Measurements from ENCODE around the gene TNPO3.

TNPO3 gene

DNA sequence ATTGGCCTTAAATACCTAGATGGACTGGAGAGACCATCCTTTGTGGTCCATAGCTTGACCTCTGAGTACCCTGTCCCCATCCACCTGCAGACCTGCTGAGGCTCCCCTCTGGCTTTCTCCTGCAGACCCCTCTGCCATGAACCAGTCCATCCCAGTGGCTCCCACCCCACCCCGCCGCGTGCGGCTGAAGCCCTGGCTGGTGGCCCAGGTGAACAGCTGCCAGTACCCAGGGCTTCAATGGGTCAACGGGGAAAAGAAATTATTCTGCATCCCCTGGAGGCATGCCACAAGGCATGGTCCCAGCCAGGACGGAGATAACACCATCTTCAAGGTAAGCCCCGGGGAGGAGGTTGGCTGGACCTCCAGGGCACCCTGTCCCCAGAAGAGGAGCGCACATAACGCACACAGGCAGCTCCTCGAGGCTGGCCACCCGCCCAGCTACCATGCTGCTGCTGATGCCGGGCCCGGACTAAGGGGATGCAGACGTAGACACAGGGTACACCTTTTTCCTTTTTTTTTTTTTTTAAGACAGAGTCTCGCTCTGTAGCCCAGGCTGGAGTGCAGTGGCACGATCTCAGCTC, 112.9 kb downstream of the TNPO3 start:
- Histone ChIP-seq H3K9me2 (replicated peaks; ENCODE audit: insufficient read depth, low read length) (no peaks in the 10 kb centered on the region), H2AFZ (ENCODE audit: low read depth, low read length, severe bottlenecking) (no peak overlapping the region), H3K27ac (ENCODE audit: low read depth, low read length) (no peak overlapping the region), H3K79me2 (ENCODE audit: insufficient read depth, low read length) (no peaks in the 10 kb centered on the region), H3F3A (ENCODE audit: insufficient read depth) (peaks cover 7% of the 10 kb centered on the region; the same call in 1 of the 2 replicates), H4K20me1 (ENCODE audit: low read depth, low read length) (no peaks in the 10 kb centered on the region), H3K36me3 (ENCODE audit: low read length) (no peaks in the 10 kb centered on the region), H3K4me3 (ENCODE audit: insufficient read depth, low read length, poor library complexity, severe bottlenecking) (no peak overlapping the region), H3K9me3 (ENCODE audit: insufficient read depth, low read length) (no peaks in the 10 kb centered on the region), H3K4me2 (ENCODE audit: low read depth, low read length, poor library complexity, severe bottlenecking) (no peak overlapping the region), H3K9ac (ENCODE audit: low read length) (no peak overlapping the region), H3K27me3 (ENCODE audit: low read length) (no peaks in the 10 kb centered on the region)
- no peak for TF ChIP-seq EZH2phosphoT487 (conservative IDR thresholded peaks at IDR 0.05; ENCODE audit: low read length)
- TF ChIP-seq, protein P1, sequence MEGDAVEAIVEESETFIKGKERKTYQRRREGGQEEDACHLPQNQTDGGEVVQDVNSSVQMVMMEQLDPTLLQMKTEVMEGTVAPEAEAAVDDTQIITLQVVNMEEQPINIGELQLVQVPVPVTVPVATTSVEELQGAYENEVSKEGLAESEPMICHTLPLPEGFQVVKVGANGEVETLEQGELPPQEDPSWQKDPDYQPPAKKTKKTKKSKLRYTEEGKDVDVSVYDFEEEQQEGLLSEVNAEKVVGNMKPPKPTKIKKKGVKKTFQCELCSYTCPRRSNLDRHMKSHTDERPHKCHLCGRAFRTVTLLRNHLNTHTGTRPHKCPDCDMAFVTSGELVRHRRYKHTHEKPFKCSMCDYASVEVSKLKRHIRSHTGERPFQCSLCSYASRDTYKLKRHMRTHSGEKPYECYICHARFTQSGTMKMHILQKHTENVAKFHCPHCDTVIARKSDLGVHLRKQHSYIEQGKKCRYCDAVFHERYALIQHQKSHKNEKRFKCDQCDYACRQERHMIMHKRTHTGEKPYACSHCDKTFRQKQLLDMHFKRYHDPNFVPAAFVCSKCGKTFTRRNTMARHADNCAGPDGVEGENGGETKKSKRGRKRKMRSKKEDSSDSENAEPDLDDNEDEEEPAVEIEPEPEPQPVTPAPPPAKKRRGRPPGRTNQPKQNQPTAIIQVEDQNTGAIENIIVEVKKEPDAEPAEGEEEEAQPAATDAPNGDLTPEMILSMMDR (IDR thresholded peaks at IDR 0.05; ENCODE audit: insufficient read depth, low read length, poor library complexity, severe bottlenecking) = no peak

DNA sequence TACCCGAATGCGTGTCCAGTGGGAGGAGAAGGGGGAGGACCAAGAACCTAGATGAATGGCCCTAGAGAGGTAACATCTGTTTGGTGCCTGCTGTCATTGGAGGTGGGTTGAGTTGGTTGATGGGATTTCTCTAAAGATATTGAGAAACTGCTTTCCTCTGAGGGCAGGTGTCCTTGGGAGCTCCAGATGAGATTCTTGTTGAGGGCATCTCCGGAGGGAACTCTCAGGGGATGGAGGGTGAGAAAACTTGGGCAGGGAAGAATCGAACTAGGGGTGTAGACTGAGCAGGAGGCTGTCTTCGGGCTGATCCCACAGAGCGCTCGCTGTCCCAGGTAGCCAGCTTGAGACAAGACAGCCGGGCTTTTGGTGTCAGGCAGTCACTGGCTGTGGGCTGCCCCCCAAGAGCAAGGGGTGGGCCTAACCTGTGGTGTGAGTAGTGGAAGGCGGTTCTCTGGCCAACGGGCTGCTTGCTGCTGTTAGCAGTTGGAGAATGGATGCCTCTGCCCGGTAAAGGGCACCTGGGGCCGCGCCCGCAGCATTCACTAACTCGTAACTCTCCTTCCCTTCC, 113.5 kb downstream of the TNPO3 start:
- H3K27ac ChIP-seq (ENCODE audit: low read depth, low read length) = peak overlapping the region; percentile 66
- no peaks in the 10 kb centered on the region for H4K20me1 ChIP-seq (ENCODE audit: low read depth, low read length)
- peak overlapping the region; percentile 50 for H3K4me2 ChIP-seq (ENCODE audit: low read depth, low read length, poor library complexity, severe bottlenecking)
- no peaks in the 10 kb centered on the region for H3K79me2 ChIP-seq (ENCODE audit: insufficient read depth, low read length)
- no peaks in the 10 kb centered on the region for H3K9me3 ChIP-seq (ENCODE audit: insufficient read depth, low read length)
- H2AFZ ChIP-seq (ENCODE audit: low read depth, low read length, severe bottlenecking) = peak overlapping the region; percentile 56
- H3F3A ChIP-seq (ENCODE audit: insufficient read depth) = peaks cover 7% of the 10 kb centered on the region; the same call in 1 of the 2 replicates
- peak overlapping the region; percentile 51; the same call in 1 of the 2 replicates for H3K9ac ChIP-seq (ENCODE audit: low read length)
- H3K36me3 ChIP-seq (ENCODE audit: low read length) = no peaks in the 10 kb centered on the region
- peak overlapping the region; percentile 2 for H3K4me3 ChIP-seq (ENCODE audit: insufficient read depth, low read length, poor library complexity, severe bottlenecking)
- TF ChIP-seq, protein P1 (IDR thresholded peaks at IDR 0.05; ENCODE audit: insufficient read depth, low read length, poor library complexity, severe bottlenecking) = no peak
- no peak for TF ChIP-seq EZH2phosphoT487 (conservative IDR thresholded peaks at IDR 0.05; ENCODE audit: low read length)
- no peaks in the 10 kb centered on the region for H3K27me3 ChIP-seq (ENCODE audit: low read length)
- H3K9me2 ChIP-seq (replicated peaks; ENCODE audit: insufficient read depth, low read length) = no peaks in the 10 kb centered on the region

DNA sequence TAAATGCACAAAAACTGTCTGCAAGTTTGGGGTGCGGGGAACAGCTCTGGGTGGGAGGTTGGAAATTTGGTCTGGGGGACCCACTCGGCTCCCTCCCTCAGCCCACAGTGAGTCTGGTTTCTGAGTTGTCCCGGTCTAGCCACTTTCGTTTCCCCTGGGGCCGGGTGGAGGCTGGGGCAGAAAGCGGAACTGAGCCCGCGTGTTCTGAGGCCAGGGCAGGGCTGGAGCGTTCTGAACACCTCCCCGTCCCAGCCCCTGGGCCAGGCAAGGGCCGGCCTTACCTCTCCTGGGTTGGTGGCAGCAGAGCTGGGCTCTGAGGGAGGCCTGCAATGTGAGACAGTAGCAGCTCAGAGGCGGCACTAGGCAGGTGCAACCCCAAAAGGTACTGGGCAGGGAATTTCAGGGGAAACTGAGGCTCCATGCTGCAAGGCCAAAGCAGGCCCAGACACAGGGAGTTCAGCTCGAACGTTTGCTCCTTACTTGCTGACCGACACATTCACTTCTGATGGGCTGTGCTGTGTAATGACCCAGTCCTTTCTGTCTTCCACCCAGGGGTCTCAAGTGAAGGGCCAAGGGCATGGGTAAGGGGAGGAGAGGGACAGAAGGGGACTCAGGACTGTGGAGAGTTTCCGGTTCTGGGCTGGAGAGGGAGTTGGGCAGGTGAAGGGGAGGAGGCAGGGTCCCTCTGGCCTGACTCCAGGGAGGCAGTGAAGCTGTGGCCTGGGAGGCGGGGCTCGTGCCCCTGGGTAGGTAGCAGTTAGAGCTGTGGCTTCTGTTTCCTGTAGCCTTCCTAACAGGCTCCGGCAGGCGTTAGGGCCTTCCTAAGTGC, 114.2 kb downstream of the TNPO3 start:
- Histone ChIP-seq H3K27ac (ENCODE audit: low read depth, low read length) (peak overlapping the region; percentile 66), H3K9me2 (replicated peaks; ENCODE audit: insufficient read depth, low read length) (no peaks in the 10 kb centered on the region), H3K9me3 (ENCODE audit: insufficient read depth, low read length) (no peaks in the 10 kb centered on the region), H3K27me3 (ENCODE audit: low read length) (no peaks in the 10 kb centered on the region), H3K4me2 (ENCODE audit: low read depth, low read length, poor library complexity, severe bottlenecking) (peak overlapping the region; percentile 50), H3F3A (ENCODE audit: insufficient read depth) (peaks cover 7% of the 10 kb centered on the region; the same call in 1 of the 2 replicates), H2AFZ (ENCODE audit: low read depth, low read length, severe bottlenecking) (peak overlapping the region; percentile 56), H3K9ac (ENCODE audit: low read length) (peak overlapping the region; percentile 51), H3K36me3 (ENCODE audit: low read length) (no peaks in the 10 kb centered on the region), H3K79me2 (ENCODE audit: insufficient read depth, low read length) (no peaks in the 10 kb centered on the region), H4K20me1 (ENCODE audit: low read depth, low read length) (no peaks in the 10 kb centered on the region), H3K4me3 (ENCODE audit: insufficient read depth, low read length, poor library complexity, severe bottlenecking) (peak overlapping the region; percentile 2)
- no peak for TF ChIP-seq EZH2phosphoT487 (conservative IDR thresholded peaks at IDR 0.05; ENCODE audit: low read length)
- TF ChIP-seq, protein P1 (IDR thresholded peaks at IDR 0.05; ENCODE audit: insufficient read depth, low read length, poor library complexity, severe bottlenecking) = no peak
